Regular cardiac myocyte (primary cell): Measurements from ENCODE around the gene TEX52. TPM values are rescaled to one million over a fixed set of nuclear protein-coding genes. Genes with fewer than 3 reads are reported as not detected.

Experiments
- total RNA-seq: library from RNA; depleted of rRNA; stranded (reverse); fragments of >200 nt; gene quantifications from 2 replicates; pipeline ENCODE4 v1.2.3, GENCODE V29; 2014

TEX52 gene
- total RNA-seq = not detected in 2 replicates

GRCh38 chr12:2857021-2857431, at the start of gene TEX52:
TEX52 (minus strand) TSS chr12:2857039; CDS start chr12:2857026, 13 bp downstream.

GRCh38 chr12:2890388-2891239, 33.8 kb upstream of the TEX52 start, which contains the start of gene TULP3:
TULP3 (plus strand) TSS chr12:2890891; CDS start chr12:2890948, 57 bp downstream.

GRCh38 chr12:2877047-2877952, 20.5 kb upstream of the TEX52 start, which contains the start of the genes FOXM1 and RHNO1:
FOXM1 (minus strand) TSS chr12:2877174; CDS start chr12:2874478, 2,696 bp downstream.
RHNO1 (plus strand) TSS chr12:2877223; CDS start chr12:2885367, 8,144 bp downstream.

GRCh38 chr12:2834581-2835491, 22.0 kb downstream of the TEX52 start, which contains the start of gene NRIP2:
NRIP2 (minus strand) TSS chr12:2835035; CDS start chr12:2834983, 52 bp downstream.

GRCh38 chr12:2812290-2813213, 44.3 kb downstream of the TEX52 start, which contains the start of gene ITFG2:
ITFG2 (plus strand) TSS chr12:2812668; CDS start chr12:2812761, 93 bp downstream.

Other genes with a start within 250 kb of the TEX52 start
- gene FKBP4, start 62.1 kb downstream of the TEX52 start, total RNA-seq = 69.6 and 137 TPM in 2 replicates
- 9.6 and 15.9 TPM in 2 replicates for gene ITFG2, start 44.4 kb downstream of the TEX52 start, total RNA-seq
- under 0.01 and 0.28 TPM in 2 replicates for gene NRIP2, start 22.0 kb downstream of the TEX52 start, total RNA-seq
- 0.28 and 12.5 TPM in 2 replicates for gene FOXM1, start 20.1 kb upstream of the TEX52 start, total RNA-seq
- gene RHNO1, start 20.2 kb upstream of the TEX52 start, total RNA-seq = 15.8 and 21.9 TPM in 2 replicates
- gene TULP3, start 33.9 kb upstream of the TEX52 start, total RNA-seq = 15.7 and 16.9 TPM in 2 replicates
- gene TEAD4, start 102.4 kb upstream of the TEX52 start, total RNA-seq = 3.4 and 16.7 TPM in 2 replicates
- 34.1 and 38.3 TPM in 2 replicates for gene TSPAN9, start 220.3 kb upstream of the TEX52 start, total RNA-seq